Effector CD8-positive, alpha-beta T cell (primary cell): Measurements from ENCODE around the gene ANK3.

Experiments used
- DNase-seq: peaks from one replicate; lab custom pipeline; 2025; lab: John Stamatoyannopoulos, UW
- total RNA-seq, 4 experiments: gene quantifications; one replicate each; lab custom pipeline; 2026; lab: John Stamatoyannopoulos, UW

ANK3 gene
- 15.0 to 105 (median 51.5) reads per million in 4 experiments for total RNA-seq

- DNase-seq = no peak
These were observed at the start of gene ANK3 for GRCh38 chr10:60389413-60390025. ANK3 (minus strand) TSS chr10:60389875; CDS start chr10:60389538, 337 bp downstream.

GRCh38 chr10:60434418-60435046 lies 44.9 kb upstream of the ANK3 start:
- no peak for DNase-seq

GRCh38 chr10:60433684-60434083 lies 44.0 kb upstream of the ANK3 start:
- DNase-seq = no peak

GRCh38 chr10:60430836-60431597 lies 41.3 kb upstream of the ANK3 start:
- no peak for DNase-seq

- no peak for DNase-seq
These were observed 40.3 kb upstream of the ANK3 start for GRCh38 chr10:60430017-60430416.

GRCh38 chr10:60429084-60429849 lies 39.6 kb upstream of the ANK3 start:
- no peak for DNase-seq

GRCh38 chr10:60428387-60428737 lies 38.7 kb upstream of the ANK3 start:
- DNase-seq = no peak

- DNase-seq = no peak
These were observed 38.2 kb upstream of the ANK3 start for GRCh38 chr10:60427709-60428386.

GRCh38 chr10:60427148-60427547 lies 37.5 kb upstream of the ANK3 start:
- no peak for DNase-seq

GRCh38 chr10:60426425-60426824 lies 36.8 kb upstream of the ANK3 start:
- DNase-seq = no peak

- DNase-seq = no peak
These were observed 35.9 kb upstream of the ANK3 start for GRCh38 chr10:60425392-60426110.

- no peak for DNase-seq
These were observed 35.3 kb upstream of the ANK3 start for GRCh38 chr10:60424971-60425370.

GRCh38 chr10:60423920-60424319 lies 34.2 kb upstream of the ANK3 start:
- no peak for DNase-seq

- no peak for DNase-seq
These were observed 33.1 kb upstream of the ANK3 start for GRCh38 chr10:60422809-60423208.

- no peak for DNase-seq
These were observed 31.6 kb upstream of the ANK3 start for GRCh38 chr10:60420991-60421894.

- DNase-seq = no peak
These were observed 29.6 kb upstream of the ANK3 start for GRCh38 chr10:60419249-60419648.

GRCh38 chr10:60417901-60418300 lies 28.2 kb upstream of the ANK3 start:
- DNase-seq = no peak

GRCh38 chr10:60417024-60417423 lies 27.3 kb upstream of the ANK3 start:
- DNase-seq = no peak

- DNase-seq = no peak
These were observed 25.4 kb upstream of the ANK3 start for GRCh38 chr10:60414877-60415585.
